CD4-positive, alpha-beta T cell treated with Interleukin-12 subunit alpha and Interleukin-12 subunit beta, for 1 hour (primary cell): Measurements from ENCODE around the gene HRH2.

Experiments used
- DNase-seq: peaks from one replicate; pipeline ENCODE4 v3.0.0-alpha.2; 2020

The HRH2 gene

GRCh38 chr5:175679411-175679810 lies 21.5 kb downstream of the HRH2 start:
- no peak for DNase-seq

- no peak for DNase-seq
These were observed 22.1 kb downstream of the HRH2 start for GRCh38 chr5:175680020-175680419.

GRCh38 chr5:175680463-175680862 lies 22.6 kb downstream of the HRH2 start:
- no peak for DNase-seq

GRCh38 chr5:175681045-175681967 lies 23.4 kb downstream of the HRH2 start:
- no peak for DNase-seq

GRCh38 chr5:175681968-175682340 lies 24.1 kb downstream of the HRH2 start:
- DNase-seq, result no peak

- DNase-seq, result no peak
These were observed 24.8 kb downstream of the HRH2 start for GRCh38 chr5:175682664-175683063.

- DNase-seq, result no peak
These were observed 25.4 kb downstream of the HRH2 start for GRCh38 chr5:175683231-175683630.

- DNase-seq, result no peak
These were observed 26.1 kb downstream of the HRH2 start for GRCh38 chr5:175683921-175684320.

GRCh38 chr5:175684931-175685330 lies 27.1 kb downstream of the HRH2 start:
- DNase-seq, result no peak

- no peak for DNase-seq
These were observed 28.0 kb downstream of the HRH2 start for GRCh38 chr5:175685701-175686350.

GRCh38 chr5:175686396-175686795 lies 28.5 kb downstream of the HRH2 start:
- no peak for DNase-seq

GRCh38 chr5:175686826-175687225 lies 29.0 kb downstream of the HRH2 start:
- no peak for DNase-seq

- no peak for DNase-seq
These were observed 29.4 kb downstream of the HRH2 start for GRCh38 chr5:175687231-175687701.

GRCh38 chr5:175688352-175689146 lies 30.7 kb downstream of the HRH2 start:
- DNase-seq, result no peak

- DNase-seq, result no peak
These were observed 31.5 kb downstream of the HRH2 start for GRCh38 chr5:175689147-175689991.

- DNase-seq, result no peak
These were observed 32.2 kb downstream of the HRH2 start for GRCh38 chr5:175690025-175690424.

- no peak for DNase-seq
These were observed 32.7 kb downstream of the HRH2 start for GRCh38 chr5:175690586-175690985.

- DNase-seq, result no peak
These were observed 33.9 kb downstream of the HRH2 start for GRCh38 chr5:175691761-175692160.

- DNase-seq, result no peak
These were observed 34.5 kb downstream of the HRH2 start for GRCh38 chr5:175692235-175692995.

GRCh38 chr5:175692996-175693710 lies 35.3 kb downstream of the HRH2 start:
- no peak for DNase-seq

GRCh38 chr5:175693741-175694140 lies 35.9 kb downstream of the HRH2 start:
- no peak for DNase-seq
